ENCODE results near the gene PCDH9. TPM values are rescaled to one million over a fixed set of nuclear protein-coding genes. Genes with fewer than 3 reads are reported as not detected.

PCDH9 gene
- total and polyA plus RNA-seq, 2 experiments from 2014 or later, result 0.31 to 0.52 TPM

DNA sequence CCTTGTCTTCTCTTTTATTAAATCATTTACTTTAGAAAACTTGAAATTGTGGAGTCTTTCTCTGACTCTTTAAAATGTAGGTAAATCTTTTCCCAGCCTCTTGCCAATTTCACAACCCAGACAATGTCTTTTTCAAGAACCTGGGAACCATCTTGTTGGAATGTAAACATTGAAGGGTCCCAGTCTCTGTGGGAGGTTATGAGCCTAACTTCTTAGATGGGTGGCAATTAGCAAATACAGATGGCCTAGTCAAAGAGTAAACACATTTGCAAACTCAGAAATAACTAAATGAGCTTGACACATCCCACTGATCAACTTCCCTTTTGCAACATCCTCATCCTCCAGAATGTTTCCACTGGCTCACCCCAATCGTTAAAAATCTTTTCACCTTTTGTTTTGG, 721.0 kb downstream of the PCDH9 start:
- Histone ChIP-seq H3F3A (replicated peaks; ENCODE audit: low read depth) (no peaks in the 10 kb centered on the region), H2AFZ (peak overlapping the region; percentile 7; the same call in 1 of the 2 replicates), H3K79me2 (replicated peaks; ENCODE audit: insufficient read depth) (no peaks in the 10 kb centered on the region), H3K36me3 (ENCODE audit: insufficient read depth) (no peaks in the 10 kb centered on the region), H3K9me2 (ENCODE audit: insufficient read depth) (0 out of 2 replicates have a peak, but pooled peaks cover 3% of the 10 kb centered on the region), H4K20me1 (replicated peaks; ENCODE audit: insufficient read depth) (no peaks in the 10 kb centered on the region), H3K27me3 (ENCODE audit: insufficient read depth) (no peaks in the 10 kb centered on the region), H3K4me3 (no peak overlapping the region), H3K4me1 (ENCODE audit: insufficient read depth) (peaks cover 12% of the 10 kb centered on the region; the same call in 1 of the 2 replicates), H3K4me2 (no peak overlapping the region), H3K27ac (ENCODE audit: low read depth) (no peak overlapping the region)
- Mint-ChIP-seq H3K9me3 (no peaks in the 10 kb centered on the region), H3K27me3 (ENCODE audit: insufficient read depth, low read depth, poor library complexity) (no peaks in the 10 kb centered on the region), H3K36me3 (ENCODE audit: low read depth) (no peaks in the 10 kb centered on the region), H3K4me1 (peaks cover 17% of the 10 kb centered on the region), H3K27ac (no peak overlapping the region), H3K4me3 (no peak overlapping the region)
- TF ChIP-seq JUNB (IDR thresholded peaks at IDR 0.05; ENCODE audit: unreplicated experiment) (no peak), ZNF462 (CRISPR knock-in tag; IDR thresholded peaks at IDR 0.05) (no peak), NANOG (IDR thresholded peaks at IDR 0.05; ENCODE audit: borderline replicate concordance) (no peak), STAT1 (IDR thresholded peaks at IDR 0.05; ENCODE audit: unreplicated experiment) (no peak), ZNF331 (CRISPR knock-in tag; IDR thresholded peaks at IDR 0.05; ENCODE audit: low read depth) (no peak)
- DNase-seq (ENCODE audit: low spot score) (no peak), ATAC-seq (no peak)

- Histone ChIP-seq H2AFZ (no peak overlapping the region), H3K4me2 (no peak overlapping the region), H3K4me3 (no peak overlapping the region), H4K20me1 (replicated peaks; ENCODE audit: insufficient read depth) (no peaks in the 10 kb centered on the region), H3K79me2 (replicated peaks; ENCODE audit: insufficient read depth) (no peaks in the 10 kb centered on the region), H3K9me2 (ENCODE audit: insufficient read depth) (0 out of 2 replicates have a peak, but pooled peaks cover 3% of the 10 kb centered on the region), H3K27ac (ENCODE audit: low read depth) (no peak overlapping the region), H3K27me3 (ENCODE audit: insufficient read depth) (no peaks in the 10 kb centered on the region), H3F3A (replicated peaks; ENCODE audit: low read depth) (no peaks in the 10 kb centered on the region), H3K36me3 (ENCODE audit: insufficient read depth) (no peaks in the 10 kb centered on the region), H3K4me1 (ENCODE audit: insufficient read depth) (peaks cover 20% of the 10 kb centered on the region)
- ATAC-seq, result no peak
- no peak for DNase-seq (ENCODE audit: low spot score)
- Mint-ChIP-seq H3K27me3 (ENCODE audit: insufficient read depth, low read depth, poor library complexity) (no peaks in the 10 kb centered on the region), H3K4me3 (no peak overlapping the region), H3K9me3 (no peaks in the 10 kb centered on the region), H3K36me3 (ENCODE audit: low read depth) (no peaks in the 10 kb centered on the region), H3K27ac (no peak overlapping the region), H3K4me1 (peaks cover 24% of the 10 kb centered on the region)
- TF ChIP-seq ZNF462 (CRISPR knock-in tag; IDR thresholded peaks at IDR 0.05), result no peak
- no peak for TF ChIP-seq POLR2AphosphoS5 (IDR thresholded peaks at IDR 0.05; ENCODE audit: low read depth)
These were observed 721.8 kb downstream of the PCDH9 start for GRCh38 chr13:66508153-66508909.

Measured in GM23338 (cell line).